ENCODE results near the gene MYLK2.
"Not testable (repeated sequence)": the region's sequence is repeated elsewhere in the genome, so short reads cannot be mapped to it uniquely, and the experiment has no call there.

Gene MYLK2

DNA sequence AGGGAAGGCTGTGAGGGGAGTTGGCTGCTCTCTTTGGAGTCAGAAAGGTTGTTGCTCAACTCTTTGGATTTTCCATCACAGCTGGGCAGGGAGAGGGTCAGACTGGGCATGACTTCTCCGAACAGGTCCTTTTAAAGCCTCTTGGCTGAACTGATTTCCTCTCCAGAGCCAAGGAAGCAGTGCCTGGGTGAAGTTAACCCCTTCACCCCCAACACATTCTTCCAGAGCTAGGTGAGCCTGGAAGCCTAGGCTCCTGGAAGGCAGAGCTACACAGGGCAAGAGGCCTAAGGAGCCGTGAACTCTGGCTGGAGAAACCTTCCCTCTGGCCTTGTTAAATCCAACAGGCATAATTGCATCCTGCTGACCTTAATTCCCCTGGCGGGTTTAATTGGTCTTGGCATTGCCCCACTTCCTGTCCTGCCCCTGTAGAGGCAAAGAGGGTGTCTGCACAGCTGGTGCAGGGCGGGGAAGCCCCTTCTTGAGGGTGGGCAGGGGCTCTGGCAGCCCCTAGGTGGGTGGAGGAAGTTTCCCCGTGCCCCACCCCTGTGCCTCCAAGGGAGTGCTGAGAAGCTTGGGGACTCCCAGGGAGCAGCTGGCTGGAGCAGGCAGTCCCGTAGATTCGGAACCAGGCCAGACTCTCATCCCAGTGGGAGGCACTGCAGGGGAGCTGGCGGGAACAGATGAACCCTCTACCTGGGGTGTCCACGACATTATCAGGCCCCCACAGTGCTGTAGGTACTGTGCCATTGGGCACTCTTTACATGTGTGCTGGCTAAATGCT, 3.6 kb upstream of the MYLK2 start:
- DNase-seq (ENCODE audit: low read depth) = no peak

DNA sequence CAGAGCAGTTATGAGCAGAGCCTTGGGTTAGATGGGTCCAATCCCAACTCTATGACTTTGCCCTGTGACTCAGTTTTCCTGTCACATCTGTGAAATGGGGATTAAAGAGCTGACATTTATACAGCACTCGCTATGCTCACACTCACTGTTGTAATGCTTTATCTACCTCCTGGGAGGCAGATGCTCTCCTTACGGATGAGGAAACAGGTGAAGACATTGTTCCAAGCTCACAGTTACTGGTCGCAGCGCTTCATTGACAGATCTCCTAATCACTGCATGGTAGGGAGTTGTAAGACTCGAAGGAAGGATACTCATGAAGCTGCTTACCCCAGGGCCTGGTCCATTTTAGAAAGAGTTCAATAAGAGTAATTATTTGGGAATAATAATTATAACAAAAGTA, 2.9 kb upstream of the MYLK2 start:
- DNase-seq (ENCODE audit: low read depth) = no peak

- no peak for DNase-seq (ENCODE audit: low read depth)
Measured at GRCh38 chr20:31817461-31817860, 1.7 kb upstream of the MYLK2 start.

GRCh38 chr20:31818376-31818908, 714 bp upstream of the MYLK2 start:
- no peak for DNase-seq (ENCODE audit: low read depth)

GRCh38 chr20:31820228-31820627, 1.1 kb downstream of the MYLK2 start:
- DNase-seq (ENCODE audit: low read depth) = no peak

DNA sequence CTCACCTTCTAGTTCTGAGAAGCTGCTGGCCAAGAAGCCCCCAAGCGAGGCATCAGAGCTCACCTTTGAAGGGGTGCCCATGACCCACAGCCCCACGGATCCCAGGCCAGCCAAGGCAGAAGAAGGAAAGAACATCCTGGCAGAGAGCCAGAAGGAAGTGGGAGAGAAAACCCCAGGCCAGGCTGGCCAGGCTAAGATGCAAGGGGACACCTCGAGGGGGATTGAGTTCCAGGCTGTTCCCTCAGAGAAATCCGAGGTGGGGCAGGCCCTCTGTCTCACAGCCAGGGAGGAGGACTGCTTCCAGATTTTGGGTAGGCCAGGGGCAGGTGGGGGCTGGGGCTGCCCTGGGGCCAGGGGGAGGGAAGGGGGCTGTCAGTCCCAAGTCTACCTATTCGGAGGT, 2.3 kb downstream of the MYLK2 start:
- no peak for DNase-seq (ENCODE audit: low read depth)

DNA sequence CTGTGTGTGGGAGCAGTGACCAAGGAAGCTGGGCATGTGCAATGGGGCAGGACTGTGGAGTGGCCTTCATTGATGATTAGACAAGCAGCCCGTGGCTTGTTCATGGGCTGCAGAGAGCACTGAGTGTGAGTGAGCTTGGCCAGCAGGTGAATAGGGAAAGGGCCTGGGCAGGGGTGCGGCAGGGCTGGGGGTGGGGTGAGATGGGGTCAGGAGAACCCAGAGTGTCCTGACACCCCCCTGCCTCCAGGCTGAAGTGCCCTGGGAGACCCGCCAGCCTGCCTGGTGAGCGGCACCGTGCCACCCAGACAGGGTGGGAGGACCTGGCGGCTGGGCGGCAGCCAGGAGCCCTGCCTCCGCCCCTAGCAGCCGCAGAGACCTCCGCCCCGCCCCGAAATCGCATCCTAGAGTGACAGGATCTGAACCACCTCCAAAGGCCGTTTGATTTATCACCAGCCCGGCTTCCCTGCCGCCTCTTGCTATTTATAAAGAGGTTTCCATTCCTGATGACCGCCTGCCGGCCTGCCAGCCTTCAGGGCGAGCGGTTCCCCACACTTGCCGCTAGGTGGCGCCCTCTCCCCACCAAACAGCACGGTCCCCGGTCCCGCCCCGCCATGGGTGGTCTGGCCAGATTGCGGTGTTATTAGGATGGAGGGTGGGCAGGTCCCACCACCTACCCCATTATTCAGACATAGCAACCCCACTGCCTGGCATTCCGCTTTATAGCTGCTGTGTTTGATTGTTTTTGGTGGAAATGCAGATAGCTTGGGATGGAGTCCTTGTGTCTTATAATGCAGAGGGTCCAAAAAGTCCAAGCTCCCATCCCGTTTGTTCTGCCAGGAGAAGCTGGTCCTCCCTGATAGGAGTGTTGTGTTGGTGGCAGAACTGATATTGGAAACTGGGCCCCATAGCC, 3.5 kb downstream of the MYLK2 start:
- DNase-seq (ENCODE audit: low read depth) = peak; percentile 55

GRCh38 chr20:31823360-31824124, 4.4 kb downstream of the MYLK2 start:
- no peak for DNase-seq (ENCODE audit: low read depth)

DNA sequence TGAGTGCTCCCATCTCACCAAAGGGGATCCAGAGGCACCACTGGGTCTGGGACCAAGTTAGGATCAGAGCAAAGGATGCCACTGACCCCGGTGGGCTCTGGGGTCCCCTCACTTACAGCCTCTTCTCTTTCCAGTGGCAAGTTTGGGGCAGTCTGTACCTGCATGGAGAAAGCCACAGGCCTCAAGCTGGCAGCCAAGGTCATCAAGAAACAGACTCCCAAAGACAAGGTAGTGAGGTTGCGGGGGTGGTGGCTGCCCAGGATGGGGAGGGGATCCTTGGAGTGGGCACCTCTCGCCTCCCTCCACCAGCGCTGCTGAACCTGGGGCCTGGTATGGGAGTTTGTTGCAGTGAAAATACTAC, 4.9 kb downstream of the MYLK2 start:
- DNase-seq (ENCODE audit: low read depth) = no peak

GRCh38 chr20:31824554-31825313, 5.6 kb downstream of the MYLK2 start:
- no peak for DNase-seq (ENCODE audit: low read depth)

DNA sequence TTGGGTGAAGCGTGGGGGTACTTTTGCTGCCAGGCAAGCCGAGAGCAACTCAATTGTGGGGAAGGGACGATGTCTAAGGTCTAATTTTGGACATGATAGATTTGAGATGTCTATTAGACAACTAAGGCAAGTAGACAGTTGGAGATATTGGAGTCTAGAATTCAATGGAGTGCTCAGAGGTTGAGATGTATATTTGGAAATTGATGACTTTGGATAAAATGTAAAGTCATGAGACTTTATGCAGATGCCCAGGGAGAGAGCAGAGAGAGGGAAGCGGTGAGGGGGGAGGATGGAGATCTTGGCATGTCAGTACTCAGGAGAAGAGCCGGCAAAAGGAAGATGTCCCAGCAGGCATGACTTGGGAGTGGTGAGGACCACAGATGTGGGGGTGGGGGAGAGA, 6.9 kb downstream of the MYLK2 start:
- DNase-seq (ENCODE audit: low read depth) = no peak

DNA sequence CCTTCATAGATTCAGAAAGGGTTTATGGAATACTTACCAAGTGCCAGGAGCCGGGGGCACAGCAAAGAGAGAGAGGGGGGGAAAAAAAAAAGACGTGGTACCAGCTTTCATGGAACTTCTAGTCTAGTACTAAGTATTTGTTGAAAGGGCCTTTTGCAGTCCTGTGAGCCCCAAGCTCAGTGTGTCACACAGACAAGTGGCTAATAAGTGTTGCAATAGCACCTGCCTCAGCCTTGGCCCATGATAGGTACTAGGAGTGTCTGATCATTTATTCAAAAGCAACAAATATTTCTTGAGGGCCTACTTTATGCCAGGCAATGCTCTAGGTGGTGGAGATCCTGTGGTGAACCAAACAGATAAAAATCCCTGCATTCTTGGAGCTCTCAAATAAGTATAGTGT, 7.9 kb downstream of the MYLK2 start:
- no peak for DNase-seq (ENCODE audit: low read depth)

DNA sequence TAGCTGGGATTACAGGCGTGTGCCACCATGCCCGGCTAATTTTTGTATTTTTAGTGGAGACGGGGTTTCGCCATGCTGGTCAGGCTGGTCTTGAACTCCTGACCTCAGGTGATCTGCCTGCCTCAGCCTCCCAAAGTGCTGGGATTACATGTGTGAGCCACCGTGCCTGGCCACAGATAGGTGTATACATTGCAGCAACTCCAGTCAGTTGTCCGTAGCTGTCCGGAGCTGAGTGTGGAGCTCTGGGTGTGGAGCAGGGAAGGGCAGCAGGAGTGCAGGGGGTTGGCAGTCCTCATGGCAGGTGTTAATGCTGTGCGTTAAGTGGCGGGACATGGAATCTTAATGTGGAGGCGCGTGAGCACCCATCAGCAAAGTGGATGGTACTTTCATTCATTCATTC, 8.9 kb downstream of the MYLK2 start:
- DNase-seq (ENCODE audit: low read depth) = not testable (repeated sequence)

- DNase-seq (ENCODE audit: low read depth) = no peak
Measured at GRCh38 chr20:31829731-31830130, 10.6 kb downstream of the MYLK2 start.

DNA sequence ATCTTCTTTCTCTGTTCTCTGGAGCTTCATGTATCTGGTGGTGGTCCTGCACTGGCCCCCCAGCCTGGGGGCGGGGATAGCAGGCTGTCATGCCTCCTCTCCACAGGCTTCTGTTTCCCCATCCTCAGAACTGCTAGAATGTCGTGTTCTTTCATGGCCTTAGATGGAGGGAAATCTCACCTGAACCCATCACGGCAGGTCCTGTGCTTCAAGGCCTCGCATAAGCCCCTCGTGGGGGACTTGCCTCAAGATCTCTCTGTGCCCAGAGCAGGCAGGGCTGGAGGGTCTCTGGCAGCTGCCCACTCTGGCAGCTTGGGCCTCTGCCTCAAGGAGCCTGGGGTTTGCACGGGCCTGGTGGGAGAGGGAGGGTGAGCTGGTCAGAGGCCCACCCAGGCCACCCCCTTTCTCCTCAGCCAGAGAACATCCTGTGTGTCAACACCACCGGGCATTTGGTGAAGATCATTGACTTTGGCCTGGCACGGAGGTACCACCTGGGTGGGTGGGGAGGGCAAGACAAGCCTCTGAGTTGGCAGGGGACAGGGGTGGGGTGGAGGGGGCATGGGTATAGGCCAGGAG, 11.3 kb downstream of the MYLK2 start:
- no peak for DNase-seq (ENCODE audit: low read depth)

DNA sequence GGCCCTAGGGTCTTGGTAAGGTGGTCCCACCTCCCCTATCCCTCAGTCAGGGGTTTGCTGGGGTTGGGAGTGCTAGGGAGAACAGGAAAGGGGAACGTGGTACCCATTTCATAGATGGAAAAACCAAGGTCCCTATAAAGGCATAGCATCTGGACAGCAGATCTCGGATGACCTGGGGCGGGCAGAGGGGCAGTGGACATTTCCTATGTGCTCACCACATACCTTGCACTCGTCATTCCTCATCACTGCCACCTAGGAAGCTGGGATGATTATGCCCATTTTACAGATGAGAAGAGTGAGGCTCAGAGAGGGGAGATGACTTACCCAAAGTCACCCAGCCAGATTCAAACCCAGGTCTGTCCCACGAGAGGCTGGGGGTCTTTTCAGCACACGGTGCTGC, 12.1 kb downstream of the MYLK2 start:
- DNase-seq (ENCODE audit: low read depth) = no peak

- no peak for DNase-seq (ENCODE audit: low read depth)
Measured at GRCh38 chr20:31831771-31832306, 12.7 kb downstream of the MYLK2 start.

- DNase-seq (ENCODE audit: low read depth) = peak; percentile 48
Measured at GRCh38 chr20:31833130-31833930, 14.2 kb downstream of the MYLK2 start.

DNA sequence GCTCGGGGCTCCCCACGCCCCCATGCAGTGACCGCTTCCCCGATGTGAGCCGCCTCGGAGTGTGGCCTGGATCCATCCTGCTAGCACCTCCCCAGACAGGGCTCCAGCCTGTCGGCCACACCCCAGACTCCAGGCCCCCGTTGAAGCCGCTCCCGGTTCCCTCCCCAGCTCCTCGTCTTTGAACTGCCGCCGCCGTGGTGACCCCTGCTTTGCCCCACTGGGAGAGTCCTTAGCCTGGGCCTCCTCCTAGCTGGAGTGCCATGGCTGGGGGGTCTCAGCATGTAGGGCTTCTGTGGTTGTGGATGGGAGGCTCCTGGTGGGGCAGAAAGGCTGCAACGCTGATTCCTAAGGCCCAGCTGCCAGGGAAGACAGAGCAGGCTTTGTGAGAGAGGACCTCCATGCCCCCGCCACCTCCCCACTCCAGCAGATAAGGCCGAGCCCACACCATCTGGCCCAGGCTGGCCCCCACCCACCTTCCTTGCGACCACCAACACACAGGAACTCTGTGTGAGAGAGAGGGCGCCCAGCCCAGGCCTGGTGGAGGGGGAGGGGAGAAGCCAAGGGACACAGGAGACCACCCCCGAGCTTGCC, 14.9 kb downstream of the MYLK2 start:
- no peak for DNase-seq (ENCODE audit: low read depth)

GRCh38 chr20:31835554-31835953, 16.4 kb downstream of the MYLK2 start:
- no peak for DNase-seq (ENCODE audit: low read depth)

All from stimulated activated CD8-positive, alpha-beta memory T cell treated with anti-CD3 and anti-CD28 coated beads, Interleukin-7, amount 100 ng/mL, for 24 hours (primary cell).